Neuronal stem cell (in vitro differentiated cells): Measurements from ENCODE around the gene DYNLT4.

Source experiments
- DNase-seq: peaks from one replicate; pipeline ENCODE4 v3.0.0-alpha.2; 2013; ENCODE audit warnings: low spot score
- H2AFZ ChIP-seq: one replicate; pipeline ENCODE4 v1.6.1; 2013; ENCODE audit warnings: mild to moderate bottlenecking, low read length, inconsistent platforms
- H2AK5ac ChIP-seq: 2 replicates; pipeline ENCODE4 v1.6.1; 2013; ENCODE audit warnings: low read depth, mild to moderate bottlenecking, inconsistent platforms, low read length, moderate library complexity, mixed read lengths
- H2BK120ac ChIP-seq: 2 replicates; pipeline ENCODE4 v1.6.1; 2013; ENCODE audit warnings: low read depth, mild to moderate bottlenecking, inconsistent platforms, low read length, moderate library complexity, mixed read lengths
- H2BK12ac ChIP-seq: one replicate; pipeline ENCODE4 v1.6.1; 2013; ENCODE audit warnings: low read length, inconsistent platforms
- H2BK15ac ChIP-seq: 2 replicates; pipeline ENCODE4 v1.6.1; 2013; ENCODE audit warnings: mild to moderate bottlenecking, low read length, inconsistent platforms, mixed read lengths
- H2BK5ac ChIP-seq: one replicate; pipeline ENCODE4 v1.6.1; 2013; ENCODE audit warnings: inconsistent platforms, mild to moderate bottlenecking, low read length, moderate library complexity
- H3K14ac ChIP-seq: one replicate; pipeline ENCODE4 v1.6.1; 2013; ENCODE audit warnings: low read length, inconsistent platforms
- H3K18ac ChIP-seq: 2 replicates; pipeline ENCODE4 v1.6.1; 2013; ENCODE audit warnings: low read length, inconsistent platforms
- H3K23ac ChIP-seq: 2 replicates; pipeline ENCODE4 v1.6.1; 2013; ENCODE audit warnings: low read depth, mild to moderate bottlenecking, mixed read lengths, low read length, inconsistent platforms; ENCODE audit not compliant: poor library complexity
- H3K27ac ChIP-seq: replicated peaks from 3 replicates; pipeline ENCODE4 v1.5.1; 2013; ENCODE audit warnings: low read length, inconsistent platforms
- H3K27me3 ChIP-seq, 3 experiments: 2 replicates each; pipeline ENCODE4 v1.6.1; 2013; ENCODE audit warnings: low read length in 3 of 3, mild to moderate bottlenecking in 2 of 3, inconsistent platforms in 1 of 3, low read depth in 1 of 3, mixed read lengths in 1 of 3, moderate library complexity in 1 of 3; ENCODE audit not compliant: control insufficient read depth in 3 of 3, insufficient read depth in 3 of 3
- H3K36me3 ChIP-seq, 2 donors: replicated peaks in 1 of 2; 2 replicates each; pipeline ENCODE4 v1.6.1; 2013; ENCODE audit warnings: low read length in 2 of 2; ENCODE audit not compliant: control insufficient read depth in 2 of 2, insufficient read depth in 2 of 2
- H3K4ac ChIP-seq: 2 replicates; pipeline ENCODE4 v1.6.1; 2013; ENCODE audit warnings: inconsistent platforms, mild to moderate bottlenecking, low read length, moderate library complexity
- H3K4me1 ChIP-seq, 2 donors: 1 replicate in 1 of 2; 2 replicates in 1 of 2; pipeline ENCODE4 v1.6.1; 2013; ENCODE audit warnings: low read length in 2 of 2, low read depth in 1 of 2; ENCODE audit not compliant: control insufficient read depth in 2 of 2, insufficient read depth in 1 of 2
- H3K4me2 ChIP-seq: one replicate; pipeline ENCODE4 v1.6.1; 2013; ENCODE audit warnings: mild to moderate bottlenecking, low read length, inconsistent platforms; ENCODE audit not compliant: insufficient read depth, poor library complexity, severe bottlenecking
- H3K4me3 ChIP-seq, 2 donors: 2 replicates each; pipeline ENCODE4 v1.5.1; 2013; ENCODE audit warnings: low read length in 2 of 2, mild to moderate bottlenecking in 2 of 2, inconsistent platforms in 1 of 2, moderate library complexity in 1 of 2
- H3K79me1 ChIP-seq: one replicate; pipeline ENCODE4 v1.6.1; 2013; ENCODE audit warnings: low read depth, mild to moderate bottlenecking, inconsistent platforms, low read length, moderate library complexity
- H3K9ac ChIP-seq: one replicate; pipeline ENCODE4 v1.6.1; 2013; ENCODE audit warnings: mild to moderate bottlenecking, low read depth, low read length, inconsistent platforms; ENCODE audit not compliant: poor library complexity
- H3K9me3 ChIP-seq, 2 donors: replicated peaks in 1 of 2; 2 replicates each; pipeline versions ENCODE3 to v1.6.1; 2013; ENCODE audit warnings: low read length in 2 of 2, mild to moderate bottlenecking in 2 of 2, inconsistent platforms in 1 of 2, low read depth in 1 of 2, mixed read lengths in 1 of 2, moderate library complexity in 1 of 2; ENCODE audit not compliant: control insufficient read depth in 2 of 2, insufficient read depth in 1 of 2
- H4K8ac ChIP-seq: one replicate; pipeline ENCODE4 v1.6.1; 2013; ENCODE audit warnings: low read depth, mild to moderate bottlenecking, inconsistent platforms, low read length, moderate library complexity
- H4K91ac ChIP-seq: one replicate; pipeline ENCODE4 v1.6.1; 2013; ENCODE audit warnings: low read length, low read depth, mild to moderate bottlenecking, inconsistent platforms; ENCODE audit not compliant: poor library complexity
- WGBS, 2 donors: extraction: QIAGEN DNeasy Blood & Tissue Kit; methylation state at CpG; one replicate each; pipeline ENCODE4 v1.1.7; 2013; ENCODE audit warnings: missing lambda C conversion rate in 2 of 2, mixed read lengths in 1 of 2; ENCODE audit not compliant: insufficient read length in 2 of 2, insufficient replicate concordance in 1 of 2; ENCODE audit errors: extremely low coverage in 2 of 2; 5-methylcytosine and 5-hydroxymethylcytosine counted together

DYNLT4 gene

GRCh38 chr1:44786841-44787426, 20.2 kb downstream of the DYNLT4 start:
- H2AFZ ChIP-seq: peak overlapping the region; percentile 92
- no peak overlapping the region for H3K4ac ChIP-seq
- H3K36me3 ChIP-seq: peaks cover 0 to 1% of the 10 kb centered on the region in 2 donors
- no CpG with 5 or more reads among the region's 9 CpGs for WGBS, 2 donors
- H3K9ac ChIP-seq: peak overlapping the region; percentile 93
- DNase-seq: no peak
- H4K91ac ChIP-seq: no peak overlapping the region
- no peak overlapping the region for H2BK120ac ChIP-seq
- H3K14ac ChIP-seq: peak overlapping the region; percentile 32
- H2AK5ac ChIP-seq: peak overlapping the region; percentile 38
- H2BK5ac ChIP-seq: no peak overlapping the region
- H3K4me1 ChIP-seq: peaks cover 10 to 15% of the 10 kb centered on the region in 2 donors
- H3K18ac ChIP-seq: peak overlapping the region; percentile 98
- H4K8ac ChIP-seq: no peak overlapping the region
- H2BK12ac ChIP-seq: peak overlapping the region; percentile 82
- no peak overlapping the region for H3K4me2 ChIP-seq
- H2BK15ac ChIP-seq: peak overlapping the region; percentile 98
- H3K27ac ChIP-seq: no peak overlapping the region
- peak overlapping the region; percentile 81 for H3K23ac ChIP-seq
- peaks cover 0 to 26% (median 3%) of the 10 kb centered on the region in 3 experiments for H3K27me3 ChIP-seq
- H3K9me3 ChIP-seq: no peaks in the 10 kb centered on the region
- H3K79me1 ChIP-seq: no peaks in the 10 kb centered on the region
- H3K4me3 ChIP-seq: peak overlapping the region in 1 of 2 donors; percentile 71

GRCh38 chr1:44786138-44786840, 20.9 kb downstream of the DYNLT4 start:
- Histone ChIP-seq H3K79me1 (no peaks in the 10 kb centered on the region), H3K4ac (no peak overlapping the region), H3K4me3 (peak overlapping the region; percentile 16 to 71), H2BK120ac (peak overlapping the region; percentile 77), H3K27ac (no peak overlapping the region), H3K23ac (peak overlapping the region; percentile 81), H2AK5ac (peak overlapping the region; percentile 38), H3K36me3 (peaks cover under 1 to 2% of the 10 kb centered on the region in 2 donors), H3K4me1 (peaks cover 10 to 15% of the 10 kb centered on the region in 2 donors), H4K8ac (peak overlapping the region; percentile 90), H3K18ac (peak overlapping the region; percentile 98), H2AFZ (peak overlapping the region; percentile 92), H2BK5ac (no peak overlapping the region), H2BK15ac (peak overlapping the region; percentile 98), H2BK12ac (peak overlapping the region; percentile 68), H3K9ac (peak overlapping the region; percentile 93), H4K91ac (no peak overlapping the region), H3K9me3 (no peaks in the 10 kb centered on the region), H3K14ac (peak overlapping the region; percentile 32), H3K4me2 (peak overlapping the region; percentile 88), H3K27me3 (peaks cover 0 to 26% (median 3%) of the 10 kb centered on the region in 3 experiments)
- no CpG with 5 or more reads among the region's 49 CpGs for WGBS, 2 donors
- DNase-seq: no peak

- H4K8ac ChIP-seq: no peak overlapping the region
- peaks cover 7% of the 10 kb centered on the region in 2 donors for H3K36me3 ChIP-seq
- no peak overlapping the region for H3K23ac ChIP-seq
- no peak overlapping the region for H3K4ac ChIP-seq
- no peak overlapping the region for H2BK5ac ChIP-seq
- H3K4me3 ChIP-seq: no peak overlapping the region
- peak overlapping the region; percentile 29 for H2BK15ac ChIP-seq
- no peaks in the 10 kb centered on the region for H3K79me1 ChIP-seq
- H2BK120ac ChIP-seq: no peak overlapping the region
- no peak overlapping the region for H2BK12ac ChIP-seq
- H3K14ac ChIP-seq: no peak overlapping the region
- peak overlapping the region; percentile 92 for H2AFZ ChIP-seq
- H3K4me2 ChIP-seq: no peak overlapping the region
- peaks cover 10 to 13% of the 10 kb centered on the region in 2 donors for H3K4me1 ChIP-seq
- no peak overlapping the region for H2AK5ac ChIP-seq
- no peak overlapping the region for H3K18ac ChIP-seq
- no peak for DNase-seq
- WGBS, 2 donors: no CpG with 5 or more reads among the region's 11 CpGs
- no peak overlapping the region for H3K27ac ChIP-seq
- no peak overlapping the region for H4K91ac ChIP-seq
- no peak overlapping the region for H3K9ac ChIP-seq
- peaks cover 0 to 26% (median 3%) of the 10 kb centered on the region in 3 experiments for H3K27me3 ChIP-seq
- no peaks in the 10 kb centered on the region for H3K9me3 ChIP-seq
Observed at GRCh38 chr1:44785501-44786137, 21.5 kb downstream of the DYNLT4 start.

GRCh38 chr1:44785029-44785380, 22.1 kb downstream of the DYNLT4 start:
- Histone ChIP-seq H3K4ac (no peak overlapping the region), H4K8ac (no peak overlapping the region), H2BK5ac (no peak overlapping the region), H3K18ac (no peak overlapping the region), H3K23ac (no peak overlapping the region), H3K4me2 (no peak overlapping the region), H3K4me1 (peaks cover 10 to 13% of the 10 kb centered on the region in 2 donors), H3K27me3 (peaks cover 0 to 26% (median 3%) of the 10 kb centered on the region in 3 experiments), H2BK15ac (peak overlapping the region; percentile 29), H4K91ac (no peak overlapping the region), H2AFZ (peak overlapping the region; percentile 31), H3K36me3 (peaks cover 8 to 13% of the 10 kb centered on the region in 2 donors), H2BK12ac (peak overlapping the region; percentile 11), H3K9me3 (no peaks in the 10 kb centered on the region), H2AK5ac (peak overlapping the region; percentile 25), H3K4me3 (no peak overlapping the region), H2BK120ac (no peak overlapping the region), H3K27ac (no peak overlapping the region), H3K14ac (no peak overlapping the region), H3K79me1 (no peaks in the 10 kb centered on the region), H3K9ac (no peak overlapping the region)
- no peak for DNase-seq
- WGBS, 2 donors: no CpG with 5 or more reads among the region's 6 CpGs
